Activated gamma-delta T cell treated with anti-CD3 and anti-CD28 coated beads, Interleukin-2, amount 50 U/mL, for 16 hours (primary cell): Measurements from ENCODE around the gene FOXO6.

Experiments used
- DNase-seq: peaks from one replicate; pipeline ENCODE4 v3.0.0-alpha.2; 2020; ENCODE audit warnings: low read depth

FOXO6 gene

GRCh38 chr1:41353744-41354143 lies 7.5 kb upstream of the FOXO6 start:
- DNase-seq: no peak

DNA sequence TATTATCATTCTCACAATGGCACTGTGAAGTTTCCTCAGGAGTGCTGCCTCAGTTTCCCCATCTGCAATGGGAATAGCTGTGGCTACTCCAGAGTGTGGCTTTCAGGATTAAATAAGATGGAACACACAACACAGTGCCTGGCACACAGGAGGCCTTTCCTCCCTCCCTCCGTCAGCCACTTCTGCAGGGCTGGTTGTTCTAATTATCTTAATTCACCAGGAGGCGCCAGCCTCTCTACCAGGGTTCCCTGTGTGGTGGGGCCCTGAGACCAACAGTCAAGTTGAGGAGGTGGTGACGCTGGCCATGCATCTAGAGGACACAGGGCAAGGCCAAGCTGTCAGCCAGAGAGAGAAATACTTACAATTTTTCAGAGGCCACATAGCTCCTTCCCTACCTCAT lies 6.3 kb upstream of the FOXO6 start:
- no peak for DNase-seq

DNA sequence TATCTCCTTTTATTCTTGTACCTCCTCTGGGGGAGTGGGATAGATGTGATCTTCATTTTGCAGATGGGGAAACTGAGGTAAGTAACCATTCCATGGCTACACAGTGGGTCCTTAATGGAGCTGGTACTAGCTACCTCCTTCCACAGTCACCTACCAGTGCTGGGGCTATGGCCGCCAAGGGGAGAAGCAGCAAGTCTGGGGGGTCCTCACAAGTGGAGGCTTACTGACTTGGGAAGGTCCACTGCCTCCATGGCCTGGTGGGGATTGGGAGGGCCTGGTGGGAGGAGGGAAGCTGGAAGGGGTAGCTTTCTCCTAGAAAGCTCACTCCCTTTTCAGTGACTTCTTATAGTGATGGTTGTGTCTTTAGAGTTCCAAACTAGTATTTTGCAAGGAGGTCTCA lies 5.9 kb upstream of the FOXO6 start:
- no peak for DNase-seq

GRCh38 chr1:41355761-41356160 lies 5.5 kb upstream of the FOXO6 start:
- DNase-seq: no peak

GRCh38 chr1:41356752-41357151 lies 4.5 kb upstream of the FOXO6 start:
- no peak for DNase-seq

- no peak for DNase-seq
These were observed 3.7 kb upstream of the FOXO6 start for GRCh38 chr1:41357451-41358101.

DNA sequence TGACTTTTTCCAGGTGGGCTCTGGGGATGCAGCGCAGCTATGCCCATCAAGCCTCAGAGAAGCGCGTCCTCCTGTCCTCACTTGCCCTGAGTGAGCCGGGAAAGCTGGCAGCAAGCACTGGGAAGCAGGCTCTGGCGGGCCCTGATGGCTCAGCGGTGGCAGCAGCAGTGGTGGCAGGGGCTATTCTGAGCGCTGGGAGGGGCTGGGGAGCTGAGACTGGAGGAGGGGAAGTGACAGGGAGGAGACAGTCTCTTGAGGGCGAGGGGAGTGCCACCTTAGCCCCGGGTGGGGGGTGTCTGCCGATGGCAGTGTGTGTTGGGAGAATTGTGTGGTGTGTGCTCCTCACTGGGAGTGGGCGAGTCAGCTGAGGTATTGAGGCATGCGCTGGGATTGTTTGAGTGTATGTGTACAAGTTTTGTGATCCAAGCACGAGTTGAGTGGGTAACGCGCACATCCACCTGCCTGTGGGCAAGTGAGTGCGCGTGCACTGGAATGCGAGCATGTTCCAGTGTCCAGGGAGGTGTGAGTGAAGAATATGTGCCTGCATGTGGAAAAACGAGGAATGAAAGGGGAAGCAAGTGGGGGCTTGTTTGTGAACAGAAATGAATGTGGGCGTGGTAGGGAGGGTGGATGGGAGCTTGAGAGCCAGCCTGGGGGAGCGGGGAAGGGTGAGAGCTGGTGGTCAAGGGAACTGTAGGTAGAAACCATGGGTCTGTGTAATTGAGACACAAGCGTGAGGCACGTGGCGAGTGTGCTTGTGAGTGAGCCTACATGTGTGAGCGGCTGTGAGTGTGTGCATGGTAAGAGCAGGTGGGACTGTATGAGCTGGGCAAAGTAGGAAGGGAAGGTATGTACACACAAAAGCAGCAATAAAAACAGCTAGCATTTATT lies 2.9 kb upstream of the FOXO6 start:
- no peak for DNase-seq

DNA sequence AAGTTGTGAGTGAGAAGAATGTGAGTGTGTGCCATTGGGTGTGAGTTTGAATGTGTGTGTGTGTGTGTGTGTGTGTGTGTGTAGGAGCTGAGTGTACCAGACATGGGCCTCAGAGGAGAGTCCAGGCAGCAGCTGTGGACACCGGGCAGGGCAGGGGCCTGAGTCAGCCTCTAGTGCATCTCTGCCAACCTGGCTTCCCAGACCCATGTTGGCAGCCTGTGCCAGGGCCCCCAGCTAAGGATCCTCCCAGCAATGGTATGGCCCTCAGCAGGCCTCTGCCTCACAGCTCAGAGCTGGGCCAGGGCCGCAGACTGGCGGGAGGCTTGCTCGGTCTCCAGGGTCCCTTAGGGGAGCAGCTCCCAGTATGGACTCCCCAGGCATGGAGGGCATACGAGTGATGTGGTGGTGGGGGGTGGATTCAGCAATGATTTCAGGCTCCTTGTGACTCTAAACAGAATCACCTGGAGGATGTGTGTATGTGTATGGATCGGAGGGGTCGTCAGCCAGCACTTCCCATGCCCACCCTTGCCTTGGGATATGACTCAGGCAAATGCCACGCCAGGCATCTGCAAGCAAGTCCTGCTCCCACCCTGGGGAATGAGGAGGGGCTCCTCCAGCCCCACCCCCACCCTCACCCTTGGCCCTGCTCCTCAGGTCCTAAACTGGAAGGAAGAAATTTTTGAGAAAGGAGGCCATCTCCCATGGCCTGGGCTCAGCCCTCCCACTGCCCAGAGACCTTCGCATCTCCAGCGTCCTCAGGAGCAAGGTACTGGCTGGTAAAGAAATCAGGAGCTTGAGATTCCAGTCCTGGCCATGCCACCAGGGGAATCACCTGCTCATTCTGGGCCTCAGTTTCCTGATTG lies 1.8 kb upstream of the FOXO6 start:
- no peak for DNase-seq

GRCh38 chr1:41360074-41360785 lies 1.0 kb upstream of the FOXO6 start:
- DNase-seq: no peak

GRCh38 chr1:41361495-41362356 lies 492 bp downstream of the FOXO6 start:
- DNase-seq: no peak

- no peak for DNase-seq
These were observed 1.1 kb downstream of the FOXO6 start for GRCh38 chr1:41362357-41362721.

- no peak for DNase-seq
These were observed 1.7 kb downstream of the FOXO6 start for GRCh38 chr1:41362749-41363590.

DNA sequence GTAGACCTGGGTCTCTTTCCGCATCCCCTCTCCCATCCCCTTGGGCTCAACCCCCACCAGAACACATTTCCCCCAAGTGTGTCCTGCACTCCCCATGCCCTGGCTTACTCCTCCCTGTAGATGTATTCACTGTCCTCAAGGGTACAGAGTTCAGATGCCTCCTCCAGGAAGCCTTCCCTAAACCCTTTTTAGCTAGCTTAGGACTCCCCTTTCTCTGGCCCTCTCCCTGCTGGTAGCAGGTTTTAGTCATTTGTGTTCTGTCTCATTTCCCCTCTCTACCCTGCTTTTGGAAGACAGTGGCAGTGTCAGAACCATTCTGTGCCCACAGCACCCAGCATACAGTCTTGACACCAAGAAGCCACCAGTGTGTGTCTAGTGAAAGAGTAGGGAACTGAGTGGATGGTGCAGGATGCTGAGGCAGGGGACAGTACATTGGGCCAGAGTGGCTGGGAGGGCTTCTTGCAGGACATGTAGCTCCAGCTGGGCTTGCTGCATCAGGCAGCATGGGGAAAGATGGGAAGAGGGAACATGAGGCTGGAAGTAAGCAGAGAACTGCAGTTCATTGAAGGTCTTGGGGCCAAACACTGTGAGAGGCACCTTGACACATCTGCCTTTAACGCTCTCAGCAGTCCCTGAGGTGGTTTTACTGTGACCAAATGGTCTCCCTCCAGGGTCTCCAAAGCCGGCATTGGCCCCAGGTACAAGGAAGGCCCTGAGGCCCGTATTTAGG lies 2.5 kb downstream of the FOXO6 start:
- no peak for DNase-seq

DNA sequence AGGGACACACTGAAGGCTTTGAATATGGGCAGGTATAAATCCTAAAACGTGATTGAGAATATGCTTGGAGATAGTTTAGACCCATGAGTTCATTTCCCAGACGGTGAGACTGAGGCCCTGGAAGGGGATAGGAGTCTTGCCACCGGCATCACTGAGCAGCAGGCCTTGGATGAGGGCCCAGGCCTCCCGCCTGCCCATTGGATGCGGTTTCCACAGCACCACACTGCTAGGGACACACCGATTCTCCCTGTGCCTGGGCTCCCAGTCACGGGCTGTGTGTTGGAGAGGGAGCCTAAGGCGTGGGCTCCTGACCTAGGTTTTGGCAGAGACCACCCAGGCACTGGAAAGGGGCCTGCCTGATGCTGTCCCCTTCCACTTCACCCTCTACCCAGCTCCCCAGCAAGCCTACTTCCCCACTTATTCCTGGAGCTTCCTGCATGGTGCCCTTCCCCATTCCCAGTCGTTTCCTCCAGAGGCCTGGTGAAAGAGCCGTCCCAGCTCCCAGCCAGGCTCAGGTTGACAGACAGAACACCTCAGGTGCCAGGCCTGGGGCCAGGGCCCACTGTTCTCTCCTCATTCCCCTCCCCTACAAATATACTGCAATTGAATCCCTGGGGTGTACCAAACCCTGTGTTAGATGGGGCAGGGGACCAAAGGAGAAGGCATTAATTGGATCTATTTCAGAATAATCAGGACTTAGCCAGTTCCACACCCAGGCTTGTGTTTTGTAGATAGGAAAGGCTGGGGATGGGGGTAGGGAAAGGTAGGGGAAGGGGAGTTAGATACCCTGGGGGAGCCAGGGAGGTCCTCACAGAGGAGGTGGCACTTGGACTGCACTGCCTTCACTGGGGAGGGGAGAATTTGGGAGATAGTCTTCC lies 3.4 kb downstream of the FOXO6 start:
- DNase-seq: no peak

DNA sequence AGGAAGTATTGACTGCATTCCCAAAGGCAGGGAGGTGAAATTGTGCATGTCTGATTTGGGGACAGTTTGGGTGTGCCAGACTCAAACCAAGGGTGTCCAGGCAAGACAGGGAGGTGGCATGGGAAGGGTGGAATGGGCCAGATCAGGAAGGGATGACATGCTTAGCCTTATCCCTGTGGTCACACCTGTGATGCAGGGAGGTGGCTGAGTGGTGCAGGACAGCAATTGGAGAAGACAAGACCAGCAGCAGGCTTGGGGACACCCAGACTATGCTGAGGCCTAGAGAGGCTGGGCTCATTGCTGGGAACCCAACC lies 4.0 kb downstream of the FOXO6 start:
- no peak for DNase-seq

- peak; percentile 29 for DNase-seq
These were observed 4.7 kb downstream of the FOXO6 start for GRCh38 chr1:41365772-41366454.

DNA sequence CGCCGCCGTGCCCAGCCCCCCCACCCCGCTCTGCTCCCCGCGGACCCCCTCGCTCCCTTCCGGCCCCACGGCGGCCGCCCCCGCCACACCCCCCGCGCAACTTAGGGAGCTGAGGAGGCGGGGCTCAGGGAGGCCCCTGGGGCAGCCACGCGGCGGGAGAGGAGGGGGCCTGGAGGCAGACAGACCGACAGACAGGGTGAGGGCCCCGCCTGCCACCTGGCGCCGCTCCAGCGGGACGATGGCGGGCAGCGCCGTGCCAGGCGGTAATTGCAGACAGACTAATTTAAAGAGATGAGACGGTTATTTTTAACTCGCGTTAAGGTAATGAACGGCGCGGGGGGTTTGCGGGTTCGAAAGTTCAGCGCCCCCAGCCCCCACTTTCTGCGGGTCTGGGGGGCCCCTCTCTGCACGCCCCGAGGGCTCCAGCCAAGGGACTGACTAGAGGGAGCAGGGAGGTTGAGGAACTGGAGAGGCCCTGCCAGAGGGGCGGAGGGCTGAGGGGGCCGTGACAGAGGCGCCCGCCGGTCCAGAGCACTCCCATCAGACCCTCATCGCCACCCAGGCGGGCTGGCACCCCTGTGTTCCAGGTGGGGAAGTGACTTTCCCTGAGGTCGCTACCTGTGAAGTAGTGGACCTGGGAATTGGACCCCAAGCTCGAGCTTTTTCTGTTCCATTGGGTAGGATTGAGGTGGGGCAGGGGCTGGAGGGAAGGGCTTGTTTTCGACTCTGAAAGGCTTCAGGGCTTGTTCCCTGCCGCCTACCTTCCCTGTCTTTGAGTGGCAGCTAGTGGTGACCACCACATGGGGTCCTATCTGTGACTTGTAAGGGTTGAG lies 5.4 kb downstream of the FOXO6 start:
- peak; percentile 24 for DNase-seq
